GM12891 (cell line): ENCODE data around the gene SLC43A3.

Experiments
- POLR2A ChIP-seq: IDR thresholded peaks from 2 replicates; pipeline ENCODE4 v1.6.1; 2011; ENCODE audit warnings: low read depth, low read length, control low read depth
- POLR2AphosphoS5 ChIP-seq: IDR thresholded peaks from 2 replicates; pipeline ENCODE4 v1.6.1; 2011; ENCODE audit warnings: low read depth, low read length, control low read depth
- POU2F2 ChIP-seq: IDR thresholded peaks from 2 replicates; pipeline ENCODE4 v1.6.1; 2011; ENCODE audit warnings: low read depth, mild to moderate bottlenecking, control low read depth, low read length, moderate library complexity

GRCh38 chr11:57428643-57429042 lies 1.7 kb upstream of the SLC43A3 start:
- no peak for TF ChIP-seq POLR2A
- no peak for TF ChIP-seq POLR2AphosphoS5
- TF ChIP-seq POU2F2: no peak
